GM12872 (cell line): ENCODE results near the gene RTP1.

Experiments
- CTCF ChIP-seq: IDR thresholded peaks from 3 replicates; pipeline ENCODE4 v1.5.1; 2011; ENCODE audit warnings: low read depth, mild to moderate bottlenecking, low read length, moderate library complexity; ENCODE audit not compliant: insufficient read depth

RTP1 gene

GRCh38 chr3:187167777-187168176 is 29.5 kb upstream of the RTP1 start:
- TF ChIP-seq CTCF: no peak

- TF ChIP-seq CTCF: no peak
Measured at GRCh38 chr3:187169231-187169960, 27.9 kb upstream of the RTP1 start.

- no peak for TF ChIP-seq CTCF
Measured at GRCh38 chr3:187172929-187173328, 24.4 kb upstream of the RTP1 start.

GRCh38 chr3:187181454-187182170 is 15.7 kb upstream of the RTP1 start:
- no peak for TF ChIP-seq CTCF

- no peak for TF ChIP-seq CTCF
Measured at GRCh38 chr3:187183210-187183862, 13.9 kb upstream of the RTP1 start.

GRCh38 chr3:187183903-187184302 is 13.4 kb upstream of the RTP1 start:
- no peak for TF ChIP-seq CTCF

GRCh38 chr3:187185759-187186158 is 11.5 kb upstream of the RTP1 start:
- no peak for TF ChIP-seq CTCF
